ENCODE measurements around the gene IL17RD.

GRCh38 chr3:57100046-57100695, 65.0 kb downstream of the IL17RD start:
- TF ChIP-seq, protein P1, sequence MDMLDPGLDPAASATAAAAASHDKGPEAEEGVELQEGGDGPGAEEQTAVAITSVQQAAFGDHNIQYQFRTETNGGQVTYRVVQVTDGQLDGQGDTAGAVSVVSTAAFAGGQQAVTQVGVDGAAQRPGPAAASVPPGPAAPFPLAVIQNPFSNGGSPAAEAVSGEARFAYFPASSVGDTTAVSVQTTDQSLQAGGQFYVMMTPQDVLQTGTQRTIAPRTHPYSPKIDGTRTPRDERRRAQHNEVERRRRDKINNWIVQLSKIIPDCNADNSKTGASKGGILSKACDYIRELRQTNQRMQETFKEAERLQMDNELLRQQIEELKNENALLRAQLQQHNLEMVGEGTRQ (IDR thresholded peaks at IDR 0.05) = no peak
- TF ChIP-seq RCOR1 (IDR thresholded peaks at IDR 0.05; ENCODE audit: low read depth, low read length) (no peak), CTCF (IDR thresholded peaks at IDR 0.05) (peak; percentile 76), POLR2A (IDR thresholded peaks at IDR 0.05; ENCODE audit: low read length) (no peak), CEBPB (IDR thresholded peaks at IDR 0.05) (no peak), MAX (IDR thresholded peaks at IDR 0.05) (no peak), RAD21 (conservative IDR thresholded peaks at IDR 0.05 in 1 of 2, IDR thresholded peaks at IDR 0.05 in 1 of 2) (peak; percentile 81 to 85), KDM1A (IDR thresholded peaks at IDR 0.05; ENCODE audit: low read depth) (no peak), HDAC2 (IDR thresholded peaks at IDR 0.05) (no peak), FOSL2 (IDR thresholded peaks at IDR 0.05) (no peak), FOSL2 (CRISPR knock-in tag; IDR thresholded peaks at IDR 0.05) (no peak), REST (IDR thresholded peaks at IDR 0.05) (no peak)
